ENCODE results near the gene ZG16B. TPM values are rescaled to one million over a fixed set of nuclear protein-coding genes. Genes with fewer than 3 reads are reported as not detected.

The ZG16B gene
- total and polyA plus RNA-seq, 2 of the 8 experiments (the other 6 are each of a cell fraction or from before 2014, with no cell fraction given) = 0.11 TPM; not detected in 1

- no peak for DNase-seq (ENCODE audit: low read depth in 1 of 2, low spot score in 2 of 2)
- no peak overlapping the region for H2BK120ac ChIP-seq (replicated peaks; ENCODE audit: low read depth, low read length)
Observed at GRCh38 chr16:2815299-2815771, 14.8 kb upstream of the ZG16B start.

More at GRCh38 chr16:2815299-2815771, 14.8 kb upstream of the ZG16B start:
- ChIA-PET POLR2A (ENCODE audit: partially characterized antibody) (no interaction called here), CTCF (ENCODE audit: partially characterized antibody) (interaction anchor here (0.6 to 2.0 kb wide), 6 partner anchors 7 to 95 kb away, joined by 3 to 9 read pairs (median 4); no protein-coding TSS in a partner anchor)
- Histone ChIP-seq H4K91ac (replicated peaks; ENCODE audit: insufficient read length, low read length) (no peak overlapping the region), H3K4me3 (ENCODE audit: extremely low read depth in 1 of 4, insufficient read depth in 2 of 4, low read depth in 3 of 4, low read length in 4 of 4) (no peak overlapping the region), H3K27me3 (replicated peaks in 1 of 4; ENCODE audit: control insufficient read depth in 3 of 4, extremely low read depth in 1 of 4, insufficient read depth in 3 of 4, low read length in 3 of 4) (0 out of 7 replicates have a peak, but pooled peaks cover 0 to 2% (median 0%) of the 10 kb centered on the region in 4 experiments), H3K23ac (ENCODE audit: insufficient read length) (no peak overlapping the region), H2BK15ac (ENCODE audit: low read length) (no peak overlapping the region), H3K79me1 (ENCODE audit: low read depth, low read length) (no peaks in the 10 kb centered on the region), H3K23me2 (ENCODE audit: low read depth, low read length) (no peaks in the 10 kb centered on the region), H2AK5ac (ENCODE audit: low read depth, low read length) (no peak overlapping the region), H3K79me2 (ENCODE audit: control insufficient read depth in 1 of 2, insufficient read depth in 2 of 2, low read length in 2 of 2) (no peaks in the 10 kb centered on the region), H3K18ac (ENCODE audit: extremely low read depth, low read length) (no peak overlapping the region), H3K4me2 (ENCODE audit: insufficient read depth in 1 of 2, low read depth in 2 of 2, low read length in 2 of 2) (no peak overlapping the region), H3K27ac (ENCODE audit: low read depth, low read length) (no peak overlapping the region), H3K4ac (replicated peaks; ENCODE audit: insufficient read length, low read depth, low read length) (no peak overlapping the region), H3K9me3 (ENCODE audit: insufficient read depth in 2 of 2, low read depth in 1 of 2, low read length in 1 of 2) (no peaks in the 10 kb centered on the region), H4K5ac (ENCODE audit: insufficient read length, low read depth, low read length) (no peak overlapping the region), H3K4me1 (replicated peaks in 1 of 4; ENCODE audit: control insufficient read depth in 3 of 4, insufficient read depth in 4 of 4, low read length in 3 of 4) (peaks cover 0 to 11% (median 1%) of the 10 kb centered on the region in 4 experiments; a peak in 2 of 7 replicates), H2AFZ (ENCODE audit: low read length) (no peak overlapping the region), H2BK5ac (ENCODE audit: low read depth, low read length) (no peak overlapping the region), H4K8ac (ENCODE audit: extremely low read depth, insufficient read depth, low read length) (no peak overlapping the region; the same call in 1 of the 2 replicates), H2BK12ac (ENCODE audit: low read depth, low read length) (no peak overlapping the region), H3K14ac (ENCODE audit: insufficient read length) (no peak overlapping the region), H3K9ac (replicated peaks in 1 of 4; ENCODE audit: extremely low read depth in 1 of 4, low read depth in 3 of 4, low read length in 3 of 4) (no peak overlapping the region), H4K20me1 (replicated peaks in 1 of 2; ENCODE audit: control insufficient read depth in 1 of 2, insufficient read depth in 2 of 2, low read length in 2 of 2) (no peaks in the 10 kb centered on the region), H2BK20ac (ENCODE audit: low read length) (no peak overlapping the region), H3K36me3 (ENCODE audit: control insufficient read depth in 2 of 4, insufficient read depth in 4 of 4, low read length in 3 of 4) (no peaks in the 10 kb centered on the region), H3K56ac (replicated peaks; ENCODE audit: insufficient read length, low read depth, low read length) (no peak overlapping the region)
- 93% methylated on average over 9 of the region's 10 CpGs; no CpG with 5 or more reads in 1 of the 2 experiments for WGBS, 2 experiments (ENCODE audit: extremely low coverage in 1 of 2, insufficient coverage in 1 of 2, insufficient read length in 1 of 2, insufficient replicate concordance in 2 of 2, low coverage in 1 of 2, low lambda C conversion rate in 2 of 2, missing lambda C conversion rate in 1 of 2)
- FAIRE-seq = no peak
- TF ChIP-seq HDAC6 (IDR thresholded peaks at IDR 0.05; ENCODE audit: low read depth, low read length) = no peak
- TF ChIP-seq EZH2 (IDR thresholded peaks at IDR 0.05; ENCODE audit: low read depth, low read length, severe bottlenecking) = no peak
- no peak for TF ChIP-seq KDM4A (IDR thresholded peaks at IDR 0.05; ENCODE audit: low read depth, low read length, severe bottlenecking)
- no peak for TF ChIP-seq JUND (IDR thresholded peaks at IDR 0.05; ENCODE audit: low read length)
- TF ChIP-seq ASH2L (IDR thresholded peaks at IDR 0.05; ENCODE audit: low read length) = no peak
- no peak for TF ChIP-seq CREB1 (IDR thresholded peaks at IDR 0.05)
- TF ChIP-seq BCL11A (IDR thresholded peaks at IDR 0.05; ENCODE audit: low read depth in 2 of 2, low read length in 2 of 2) = no peak
- TF ChIP-seq RFX5 (IDR thresholded peaks at IDR 0.05; ENCODE audit: borderline replicate concordance, low read depth, low read length) = no peak
- no peak for TF ChIP-seq SIX5 (IDR thresholded peaks at IDR 0.05; ENCODE audit: low read depth, low read length)
- no peak for TF ChIP-seq YY1 (IDR thresholded peaks at IDR 0.05; ENCODE audit: low read depth, low read length)
- TF ChIP-seq JUN (IDR thresholded peaks at IDR 0.05; ENCODE audit: low read depth, low read length) = no peak
- TF ChIP-seq ZNF274 (IDR thresholded peaks at IDR 0.05; ENCODE audit: borderline replicate concordance, extremely low read depth, low read length) = no peak
- no peak for TF ChIP-seq GTF2F1 (IDR thresholded peaks at IDR 0.05; ENCODE audit: borderline replicate concordance, low read depth, low read length)
- no peak for TF ChIP-seq ATF3 (IDR thresholded peaks at IDR 0.05; ENCODE audit: insufficient read depth, low read depth, low read length)
- TF ChIP-seq TBP (IDR thresholded peaks at IDR 0.05; ENCODE audit: low read depth, low read length) = no peak

Data from H1 (cell line).